ENCODE data around the gene NOL4L.

- TF ChIP-seq CTCF (IDR thresholded peaks at IDR 0.05; ENCODE audit: insufficient read depth, low read length, poor library complexity, severe bottlenecking) (no peak), EZH2phosphoT487 (conservative IDR thresholded peaks at IDR 0.05; ENCODE audit: low read length) (no peak)
Observed at GRCh38 chr20:32493356-32493755, 91.8 kb downstream of the NOL4L start.
